Measurements from ENCODE around the gene RCN2. TPM values are rescaled to one million over a fixed set of nuclear protein-coding genes. Genes with fewer than 3 reads are reported as not detected.

Gene RCN2
- total RNA-seq, 4 donors from 2014 or later = 38.8 to 56.1 (median 50.2) TPM

- no peak for TF ChIP-seq CTCF (IDR thresholded peaks at IDR 0.05; ENCODE audit: low read depth)
These were observed 10.8 kb downstream of the RCN2 start for GRCh38 chr15:76942331-76942730.

DNA sequence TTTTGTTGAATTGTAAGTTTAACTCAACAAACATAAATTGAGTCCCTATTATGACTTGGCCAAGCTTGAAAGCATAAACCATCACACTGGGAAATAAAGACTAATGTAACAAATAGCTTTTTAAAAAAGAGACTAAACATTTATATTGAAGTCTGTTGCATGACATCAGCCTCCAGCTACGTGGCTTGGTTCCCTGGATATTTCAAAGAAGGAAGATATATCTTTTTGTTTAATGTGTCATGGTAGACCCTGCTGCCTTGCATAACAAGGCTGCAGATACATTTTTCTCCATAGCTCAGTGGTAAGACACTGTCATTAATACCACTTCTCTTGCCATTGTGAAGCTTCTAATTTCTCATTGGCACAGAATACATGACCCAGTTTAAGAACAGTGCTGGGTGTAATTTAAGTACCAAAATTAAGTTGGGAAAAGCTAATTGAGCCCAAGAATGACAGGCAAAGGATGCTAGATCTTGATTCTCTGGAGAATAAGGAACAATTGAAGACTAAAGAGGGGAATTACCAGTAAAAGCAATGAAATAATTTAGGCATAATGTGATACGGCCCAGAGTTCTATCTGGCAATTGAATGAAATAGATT lies 14.0 kb downstream of the RCN2 start:
- no peak for TF ChIP-seq CTCF (IDR thresholded peaks at IDR 0.05; ENCODE audit: low read depth)

GRCh38 chr15:76947454-76947853 lies 15.9 kb downstream of the RCN2 start:
- TF ChIP-seq CTCF (IDR thresholded peaks at IDR 0.05; ENCODE audit: low read depth) = no peak

GRCh38 chr15:76951220-76951619 lies 19.7 kb downstream of the RCN2 start:
- no peak for TF ChIP-seq CTCF (IDR thresholded peaks at IDR 0.05; ENCODE audit: low read depth)

- TF ChIP-seq CTCF (IDR thresholded peaks at IDR 0.05; ENCODE audit: low read depth) = no peak
These were observed 22.4 kb downstream of the RCN2 start for GRCh38 chr15:76953913-76954312.

- no peak for TF ChIP-seq CTCF (IDR thresholded peaks at IDR 0.05; ENCODE audit: low read depth)
These were observed 23.2 kb downstream of the RCN2 start for GRCh38 chr15:76954744-76955143.

DNA sequence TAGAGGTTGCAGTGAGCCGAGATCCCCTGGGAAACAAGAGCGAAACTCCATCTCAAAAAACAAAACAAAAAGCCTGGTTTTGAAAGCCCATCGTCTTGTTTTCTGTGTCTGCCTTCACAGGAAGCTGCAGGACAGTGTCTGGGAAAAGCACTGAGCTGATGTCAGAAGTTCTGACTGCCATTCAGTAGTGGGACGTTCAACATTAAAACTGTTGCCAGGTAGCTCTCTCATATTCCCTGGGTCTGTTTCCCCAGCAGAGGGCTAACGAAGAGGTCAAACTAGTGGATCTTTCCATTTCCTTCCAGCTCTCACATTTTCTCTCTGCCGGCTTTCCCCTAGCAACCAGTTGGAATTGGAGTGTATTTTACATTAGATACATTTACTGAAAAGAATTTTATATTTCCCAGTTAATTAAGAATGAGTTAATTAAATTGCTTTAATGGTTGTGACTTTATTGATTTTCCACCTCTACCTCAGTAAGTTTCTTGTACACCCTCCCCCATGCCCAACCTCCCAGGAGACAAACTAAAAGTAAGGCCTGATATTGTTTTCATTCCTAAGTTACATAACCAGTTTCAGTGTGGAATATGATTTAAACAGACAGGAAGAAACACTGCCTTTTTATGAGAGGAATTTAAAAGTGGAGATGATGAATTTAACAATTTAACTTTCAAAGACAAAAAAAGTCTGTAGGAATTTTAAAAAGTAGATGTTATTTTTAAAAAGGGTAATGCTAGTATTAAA lies 29.9 kb downstream of the RCN2 start:
- no peak for TF ChIP-seq CTCF (IDR thresholded peaks at IDR 0.05; ENCODE audit: low read depth)
